H9 (cell line): Measurements from ENCODE around the gene WWC2. TPM values are rescaled to one million over a fixed set of nuclear protein-coding genes. Genes with fewer than 3 reads are reported as not detected.
A peak's percentile ranks its signal among the peaks of the same experiment; 100 is the strongest.

Experiments used
- DNase-seq: peaks from one replicate; pipeline ENCODE4 v3.0.0-alpha.2; 2017
- H2AFZ ChIP-seq: one replicate; pipeline ENCODE4 v1.6.1; 2013; ENCODE audit warnings: mild to moderate bottlenecking, low read length, control low read depth, moderate library complexity
- H2AK5ac ChIP-seq: 2 replicates; pipeline ENCODE4 v1.6.1; 2013; ENCODE audit warnings: low read length, control low read depth, mixed read lengths; ENCODE audit not compliant: insufficient read length
- H2BK120ac ChIP-seq: one replicate; pipeline ENCODE4 v1.6.1; 2013; ENCODE audit warnings: low read depth, mild to moderate bottlenecking, low read length, control low read depth, inconsistent platforms; ENCODE audit not compliant: poor library complexity, severe bottlenecking
- H2BK12ac ChIP-seq: 2 replicates; pipeline ENCODE4 v1.6.1; 2013; ENCODE audit warnings: low read length, control low read depth, mixed read lengths, low read depth; ENCODE audit not compliant: insufficient read length
- H2BK15ac ChIP-seq: 2 replicates; pipeline ENCODE4 v1.6.1; 2013; ENCODE audit warnings: low read depth, low read length, control low read depth
- H2BK20ac ChIP-seq: one replicate; pipeline ENCODE4 v1.6.1; 2013; ENCODE audit warnings: low read depth, mild to moderate bottlenecking, low read length, control low read depth, inconsistent platforms; ENCODE audit not compliant: poor library complexity, severe bottlenecking
- H2BK5ac ChIP-seq: 2 replicates; pipeline ENCODE4 v1.6.1; 2013; ENCODE audit warnings: low read length, control low read depth, mixed read lengths; ENCODE audit not compliant: insufficient read length
- H3K14ac ChIP-seq: 2 replicates; pipeline ENCODE4 v1.6.1; 2013; ENCODE audit warnings: low read length, control low read depth; ENCODE audit not compliant: insufficient read depth
- H3K18ac ChIP-seq: 2 replicates; pipeline ENCODE4 v1.6.1; 2013; ENCODE audit warnings: low read depth, mild to moderate bottlenecking, mixed read lengths, low read length, control low read depth; ENCODE audit not compliant: insufficient read length
- H3K23ac ChIP-seq: 2 replicates; pipeline ENCODE4 v1.6.1; 2013; ENCODE audit warnings: low read length, control low read depth, mixed read lengths, low read depth; ENCODE audit not compliant: insufficient read length
- H3K23me2 ChIP-seq: 2 replicates; pipeline ENCODE4 v1.6.1; 2013; ENCODE audit warnings: low read depth, mild to moderate bottlenecking, mixed read lengths, low read length, control low read depth; ENCODE audit not compliant: insufficient read length, poor library complexity, severe bottlenecking
- H3K27ac ChIP-seq: 2 replicates; pipeline ENCODE4 v1.5.1; 2013; ENCODE audit warnings: low read length, control low read depth, mixed read lengths, low read depth; ENCODE audit not compliant: insufficient read length
- H3K27me3 ChIP-seq: 2 replicates; pipeline ENCODE4 v1.6.1; 2013; ENCODE audit warnings: low read length, control low read depth, inconsistent platforms; ENCODE audit not compliant: insufficient read depth
- H3K4ac ChIP-seq: 2 replicates; pipeline ENCODE4 v1.6.1; 2013; ENCODE audit warnings: low read depth, mild to moderate bottlenecking, control low read depth, inconsistent platforms, low read length, moderate library complexity
- H3K4me1 ChIP-seq: 2 replicates; pipeline ENCODE4 v1.6.1; 2013; ENCODE audit warnings: low read length, control low read depth, inconsistent platforms; ENCODE audit not compliant: insufficient read depth
- H3K4me2 ChIP-seq: 2 replicates; pipeline ENCODE4 v1.6.1; 2013; ENCODE audit warnings: low read length, control low read depth, mixed read lengths; ENCODE audit not compliant: insufficient read length, insufficient read depth
- H3K56ac ChIP-seq: 2 replicates; pipeline ENCODE4 v1.6.1; 2013; ENCODE audit warnings: low read depth, mild to moderate bottlenecking, mixed read lengths, low read length, control low read depth; ENCODE audit not compliant: insufficient read length
- H3K79me1 ChIP-seq: 2 replicates; pipeline ENCODE4 v1.6.1; 2013; ENCODE audit warnings: low read depth, mild to moderate bottlenecking, moderate library complexity, low read length, control low read depth, inconsistent platforms; ENCODE audit not compliant: insufficient read depth, poor library complexity, severe bottlenecking
- H3K79me2 ChIP-seq: 2 replicates; pipeline ENCODE4 v1.6.1; 2013; ENCODE audit warnings: low read length, control low read depth, inconsistent platforms; ENCODE audit not compliant: insufficient read depth
- H3K9ac ChIP-seq: 2 replicates; pipeline ENCODE4 v1.6.1; 2013; ENCODE audit warnings: low read length, control low read depth, mixed read lengths; ENCODE audit not compliant: insufficient read length; ENCODE audit errors: extremely low read depth
- H3K9me3 ChIP-seq: one replicate; pipeline ENCODE4 v1.6.1; 2013; ENCODE audit warnings: low read depth, low read length, inconsistent platforms; ENCODE audit not compliant: control insufficient read depth
- H3T11ph ChIP-seq: one replicate; pipeline ENCODE4 v1.6.1; 2013; ENCODE audit warnings: mild to moderate bottlenecking, low read length, control low read depth, inconsistent platforms
- H4K20me1 ChIP-seq: one replicate; pipeline ENCODE4 v1.6.1; 2013; ENCODE audit not compliant: control insufficient read depth, insufficient read length, insufficient read depth
- H4K5ac ChIP-seq: 2 replicates; pipeline ENCODE4 v1.6.1; 2013; ENCODE audit warnings: low read depth, mild to moderate bottlenecking, mixed read lengths, low read length, control low read depth; ENCODE audit not compliant: insufficient read length
- H4K8ac ChIP-seq: replicated peaks from 2 replicates; pipeline ENCODE4 v1.6.1; 2013; ENCODE audit warnings: low read length, control low read depth, mixed read lengths, low read depth; ENCODE audit not compliant: insufficient read length
- H4K91ac ChIP-seq: 2 replicates; pipeline ENCODE4 v1.6.1; 2013; ENCODE audit warnings: low read depth, mild to moderate bottlenecking, moderate library complexity, mixed read lengths, low read length, control low read depth; ENCODE audit not compliant: insufficient read length
- H3K27ac Mint-ChIP-seq, 3 experiments: 2 replicates in 2 of 3; 3 replicates in 1 of 3; pipeline ENCODE4 v1.8.0; 2020 to 2021; ENCODE audit warnings: mixed read lengths in 3 of 3, mild to moderate bottlenecking in 1 of 3, moderate library complexity in 1 of 3
- H3K27me3 Mint-ChIP-seq: 2 replicates; pipeline ENCODE4 v1.8.0; 2021; ENCODE audit warnings: low read depth, mild to moderate bottlenecking, moderate library complexity, mixed read lengths
- H3K36me3 Mint-ChIP-seq, 3 experiments: 2 replicates in 2 of 3; 3 replicates in 1 of 3; pipeline ENCODE4 v1.8.0; 2020 to 2021; ENCODE audit warnings: low read depth in 3 of 3, mixed read lengths in 3 of 3; ENCODE audit not compliant: insufficient read depth in 1 of 3
- H3K4me1 Mint-ChIP-seq, 2 experiments: 2 replicates each; pipeline ENCODE4 v1.8.0; 2020; ENCODE audit warnings: mixed read lengths in 2 of 2
- H3K4me3 Mint-ChIP-seq, 2 experiments: 2 replicates in 1 of 2; 3 replicates in 1 of 2; pipeline ENCODE4 v1.8.0; 2020 to 2021; ENCODE audit warnings: mild to moderate bottlenecking in 2 of 2, mixed read lengths in 2 of 2, moderate library complexity in 1 of 2
- H3K9me3 Mint-ChIP-seq, 2 experiments: 2 replicates in 1 of 2; 3 replicates in 1 of 2; pipeline ENCODE4 v1.8.0; 2020; ENCODE audit warnings: mild to moderate bottlenecking in 2 of 2, mixed read lengths in 2 of 2, moderate library complexity in 1 of 2
- WGBS: extraction: QIAGEN DNeasy Blood & Tissue Kit; methylation state at CpG from one replicate; pipeline ENCODE4 v1.1.7; 2013; ENCODE audit warnings: missing lambda C conversion rate, low lambda C conversion rate, mixed read lengths; ENCODE audit not compliant: insufficient read length; ENCODE audit errors: extremely low coverage; 5-methylcytosine and 5-hydroxymethylcytosine counted together
- total RNA-seq: library from RNA; stranded (reverse); gene quantifications from 2 replicates; pipeline ENCODE4 v1.2.1, GENCODE V29; 2021
- TF ChIP-seq, protein P1 (sequence below): fragments of 200-600 bp; sonication (generic); conservative IDR thresholded peaks from 3 replicates; pipeline ENCODE4 v1.8.0; 2021; ENCODE audit warnings: antibody characterized with exemption, mild to moderate bottlenecking

WWC2 gene
- total RNA-seq, 1 experiment from 2014 or later: 106 TPM

DNA sequence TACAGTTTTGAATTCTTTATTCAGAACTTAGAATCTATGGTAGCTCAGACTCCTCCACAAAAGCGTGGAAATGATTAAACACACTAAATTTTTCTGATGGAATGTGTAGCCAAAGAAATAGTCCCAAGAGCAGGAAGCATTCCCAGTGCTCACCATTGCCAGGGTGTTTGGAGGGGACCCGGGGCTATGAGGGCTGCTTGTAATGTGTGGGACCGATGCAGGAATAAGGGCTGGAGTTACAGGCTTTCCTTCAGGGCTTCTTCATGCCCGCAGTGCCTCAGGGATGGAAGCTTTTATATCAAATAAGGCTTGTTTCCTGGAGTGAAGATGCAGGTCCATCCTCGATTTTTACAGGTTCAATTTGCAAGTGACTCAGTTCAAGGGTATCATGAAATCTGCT lies 25.8 kb downstream of the WWC2 start:
- no peak overlapping the region for H4K5ac ChIP-seq
- H3K27ac ChIP-seq: no peak overlapping the region
- no peak overlapping the region for H3K4me3 Mint-ChIP-seq

More for the DNA sequence above, 25.8 kb downstream of the WWC2 start:
- peaks cover 33 to 36% of the 10 kb centered on the region in 2 experiments for H3K4me1 Mint-ChIP-seq
- H2AFZ ChIP-seq: no peak overlapping the region
- H3K4ac ChIP-seq: no peak overlapping the region
- no peak overlapping the region for H4K8ac ChIP-seq
- H4K91ac ChIP-seq: no peak overlapping the region
- TF ChIP-seq, protein P1, sequence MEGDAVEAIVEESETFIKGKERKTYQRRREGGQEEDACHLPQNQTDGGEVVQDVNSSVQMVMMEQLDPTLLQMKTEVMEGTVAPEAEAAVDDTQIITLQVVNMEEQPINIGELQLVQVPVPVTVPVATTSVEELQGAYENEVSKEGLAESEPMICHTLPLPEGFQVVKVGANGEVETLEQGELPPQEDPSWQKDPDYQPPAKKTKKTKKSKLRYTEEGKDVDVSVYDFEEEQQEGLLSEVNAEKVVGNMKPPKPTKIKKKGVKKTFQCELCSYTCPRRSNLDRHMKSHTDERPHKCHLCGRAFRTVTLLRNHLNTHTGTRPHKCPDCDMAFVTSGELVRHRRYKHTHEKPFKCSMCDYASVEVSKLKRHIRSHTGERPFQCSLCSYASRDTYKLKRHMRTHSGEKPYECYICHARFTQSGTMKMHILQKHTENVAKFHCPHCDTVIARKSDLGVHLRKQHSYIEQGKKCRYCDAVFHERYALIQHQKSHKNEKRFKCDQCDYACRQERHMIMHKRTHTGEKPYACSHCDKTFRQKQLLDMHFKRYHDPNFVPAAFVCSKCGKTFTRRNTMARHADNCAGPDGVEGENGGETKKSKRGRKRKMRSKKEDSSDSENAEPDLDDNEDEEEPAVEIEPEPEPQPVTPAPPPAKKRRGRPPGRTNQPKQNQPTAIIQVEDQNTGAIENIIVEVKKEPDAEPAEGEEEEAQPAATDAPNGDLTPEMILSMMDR: no peak
- no peaks in the 10 kb centered on the region for H4K20me1 ChIP-seq
- H2BK12ac ChIP-seq: no peak overlapping the region
- H2BK20ac ChIP-seq: no peak overlapping the region
- WGBS: no CpG with 5 or more reads among the region's 5 CpGs
- no peak overlapping the region for H2BK5ac ChIP-seq
- no peaks in the 10 kb centered on the region for H3K23me2 ChIP-seq
- H2BK15ac ChIP-seq: no peak overlapping the region
- no peaks in the 10 kb centered on the region for H3K9me3 ChIP-seq
- H3K9me3 Mint-ChIP-seq: peaks cover 0 to 3% of the 10 kb centered on the region in 2 experiments; a peak in 1 of 5 replicates
- H3K4me1 ChIP-seq: peaks cover 6% of the 10 kb centered on the region; the same call in 1 of the 2 replicates
- H2BK120ac ChIP-seq: no peak overlapping the region
- no peak overlapping the region for H3K4me2 ChIP-seq
- H3K27me3 ChIP-seq: no peaks in the 10 kb centered on the region
- no peak overlapping the region for H3K18ac ChIP-seq
- peak overlapping the region in 1 of 3 experiments; percentile 57; a peak in 2 of 7 replicates for H3K27ac Mint-ChIP-seq
- no peak overlapping the region for H3K9ac ChIP-seq
- no peak overlapping the region for H3K56ac ChIP-seq
- no peak overlapping the region for H3T11ph ChIP-seq
- H2AK5ac ChIP-seq: no peak overlapping the region
- H3K14ac ChIP-seq: no peak overlapping the region
- peaks cover 0 to 4% (median 1%) of the 10 kb centered on the region in 3 experiments; a peak in 2 of 7 replicates for H3K36me3 Mint-ChIP-seq
- DNase-seq: no peak
- peaks cover 45% of the 10 kb centered on the region for H3K79me2 ChIP-seq
- peaks cover 10% of the 10 kb centered on the region for H3K79me1 ChIP-seq
- no peak overlapping the region for H3K23ac ChIP-seq
- no peaks in the 10 kb centered on the region for H3K27me3 Mint-ChIP-seq
